GM12892 (cell line): ENCODE data around the gene PTPRN2.

Experiments used
- POLR2A ChIP-seq: IDR thresholded peaks from 2 replicates; pipeline ENCODE4 v1.6.1; 2011; ENCODE audit warnings: low read depth, low read length, control low read depth
- POLR2AphosphoS5 ChIP-seq: IDR thresholded peaks from 2 replicates; pipeline ENCODE4 v1.6.1; 2011; ENCODE audit warnings: low read depth, low read length, control low read depth
- TAF1 ChIP-seq: IDR thresholded peaks from 2 replicates; pipeline ENCODE4 v1.6.1; 2011; ENCODE audit warnings: low read depth, mild to moderate bottlenecking, control low read depth, low read length, borderline replicate concordance

GRCh38 chr7:157995815-157996214 is 591.8 kb downstream of the PTPRN2 start:
- TF ChIP-seq POLR2AphosphoS5 (no peak), POLR2A (no peak), TAF1 (no peak)
